Cardiac muscle cell (in vitro differentiated cells and primary cell): Measurements from ENCODE around the gene DBF4B. TPM values are rescaled to one million over a fixed set of nuclear protein-coding genes. Genes with fewer than 3 reads are reported as not detected.
A peak's percentile ranks its signal among the peaks of the same experiment; 100 is the strongest.

Experiments
- DNase-seq, 2 donors: peaks; one replicate each; pipeline versions ENCODE4 v3.0.0 to v3.0.0-alpha.2; 2010 to 2017; ENCODE audit warnings: low read depth in 1 of 2, low spot score in 1 of 2
- H3K27ac ChIP-seq: fragments of 200-600 bp; sonication (generic); 2 replicates; pipeline ENCODE4 v1.5.1; 2016
- H3K27me3 ChIP-seq: fragments of 200-600 bp; sonication (generic); 2 replicates; pipeline ENCODE4 v1.6.0; 2016; ENCODE audit warnings: control low read depth
- H3K36me3 ChIP-seq: fragments of 200-600 bp; sonication (generic); 2 replicates; pipeline ENCODE4 v1.5.1; 2016; ENCODE audit warnings: control low read depth
- H3K4me1 ChIP-seq: fragments of 200-600 bp; sonication (generic); 2 replicates; pipeline ENCODE4 v1.8.1; 2017; ENCODE audit warnings: low read depth, mild to moderate bottlenecking, mixed run types
- H3K4me3 ChIP-seq: fragments of 200-600 bp; sonication (generic); 2 replicates; pipeline ENCODE4 v1.5.1; 2016; ENCODE audit warnings: mild to moderate bottlenecking
- H3K9me3 ChIP-seq: fragments of 200-600 bp; sonication (generic); 2 replicates; pipeline ENCODE4 v1.5.1; 2017; ENCODE audit warnings: low read depth, mild to moderate bottlenecking, control low read depth
- polyA plus RNA-seq: library from polyadenylated mRNA; unstranded; fragments of >200 nt; fragmentation: Nextera tagmentation; extraction: Ambion mirVana; gene quantifications from 2 replicates; pipeline ENCODE4 v1.2.1, GENCODE V29; 2016
- total RNA-seq: library from RNA; depleted of rRNA; stranded (reverse); fragments of >200 nt; gene quantifications from 2 replicates; pipeline ENCODE4 v1.2.3, GENCODE V29; 2016
- TF ChIP-seq, protein P1 (sequence below): IDR thresholded peaks from 2 replicates; pipeline ENCODE4 v1.5.1; 2012; ENCODE audit warnings: low read depth, mild to moderate bottlenecking, low read length

The DBF4B gene
- total and polyA plus RNA-seq, 2 experiments from 2014 or later = 15.3 to 26.8 TPM

DNA sequence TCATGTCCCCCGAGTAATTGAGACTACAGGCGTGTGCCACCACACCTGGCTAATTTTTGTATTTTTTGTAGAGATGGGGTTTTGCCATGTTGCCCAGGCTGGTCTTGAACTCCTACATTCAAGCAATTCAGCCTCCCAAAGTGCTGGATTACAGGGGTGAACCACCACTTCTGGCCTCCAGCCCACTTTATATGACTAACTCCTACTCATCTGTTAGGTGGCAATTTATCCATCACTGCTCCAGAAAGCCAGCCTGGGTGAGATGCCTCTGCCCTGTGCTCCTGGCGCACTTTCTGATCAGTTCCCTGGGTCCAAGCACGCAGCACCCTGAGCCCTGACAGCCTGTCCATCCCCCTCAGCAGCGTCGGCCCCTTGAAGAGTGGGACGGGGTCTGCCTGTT, 79.7 kb downstream of the DBF4B start:
- DNase-seq = no peak
- H3K4me3 ChIP-seq = no peak overlapping the region
- H3K9me3 ChIP-seq = no peaks in the 10 kb centered on the region
- H3K4me1 ChIP-seq = peaks cover 23% of the 10 kb centered on the region
- H3K27me3 ChIP-seq = no peaks in the 10 kb centered on the region
- TF ChIP-seq, protein P1, sequence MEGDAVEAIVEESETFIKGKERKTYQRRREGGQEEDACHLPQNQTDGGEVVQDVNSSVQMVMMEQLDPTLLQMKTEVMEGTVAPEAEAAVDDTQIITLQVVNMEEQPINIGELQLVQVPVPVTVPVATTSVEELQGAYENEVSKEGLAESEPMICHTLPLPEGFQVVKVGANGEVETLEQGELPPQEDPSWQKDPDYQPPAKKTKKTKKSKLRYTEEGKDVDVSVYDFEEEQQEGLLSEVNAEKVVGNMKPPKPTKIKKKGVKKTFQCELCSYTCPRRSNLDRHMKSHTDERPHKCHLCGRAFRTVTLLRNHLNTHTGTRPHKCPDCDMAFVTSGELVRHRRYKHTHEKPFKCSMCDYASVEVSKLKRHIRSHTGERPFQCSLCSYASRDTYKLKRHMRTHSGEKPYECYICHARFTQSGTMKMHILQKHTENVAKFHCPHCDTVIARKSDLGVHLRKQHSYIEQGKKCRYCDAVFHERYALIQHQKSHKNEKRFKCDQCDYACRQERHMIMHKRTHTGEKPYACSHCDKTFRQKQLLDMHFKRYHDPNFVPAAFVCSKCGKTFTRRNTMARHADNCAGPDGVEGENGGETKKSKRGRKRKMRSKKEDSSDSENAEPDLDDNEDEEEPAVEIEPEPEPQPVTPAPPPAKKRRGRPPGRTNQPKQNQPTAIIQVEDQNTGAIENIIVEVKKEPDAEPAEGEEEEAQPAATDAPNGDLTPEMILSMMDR = no peak
- no peak overlapping the region for H3K27ac ChIP-seq
- no peaks in the 10 kb centered on the region for H3K36me3 ChIP-seq

DNA sequence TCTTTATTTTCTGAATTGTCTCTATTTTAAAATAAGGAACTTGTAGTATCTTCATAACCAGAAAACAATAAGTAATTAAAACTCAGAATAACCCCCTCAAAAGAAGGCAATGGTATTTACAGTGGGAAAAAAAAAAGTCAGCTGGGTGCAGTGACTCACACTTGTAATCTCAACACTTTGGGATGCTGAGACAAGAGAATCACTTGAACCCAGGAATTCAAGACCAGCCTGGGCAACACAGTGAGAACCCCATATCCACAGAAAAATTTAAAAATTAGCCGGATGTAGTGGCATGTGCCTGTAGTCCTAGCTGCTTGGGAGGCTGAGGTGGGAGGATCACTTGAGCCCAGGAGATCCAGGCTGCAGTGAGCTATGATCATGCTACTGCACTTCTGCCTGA, 83.8 kb downstream of the DBF4B start:
- no peaks in the 10 kb centered on the region for H3K36me3 ChIP-seq
- H3K27ac ChIP-seq = no peak overlapping the region
- TF ChIP-seq, protein P1 = no peak
- DNase-seq = peak in 1 of 2 donors; percentile 35
- peaks cover 19% of the 10 kb centered on the region for H3K4me1 ChIP-seq
- H3K27me3 ChIP-seq = no peaks in the 10 kb centered on the region
- no peak overlapping the region for H3K4me3 ChIP-seq
- H3K9me3 ChIP-seq = no peaks in the 10 kb centered on the region

DNA sequence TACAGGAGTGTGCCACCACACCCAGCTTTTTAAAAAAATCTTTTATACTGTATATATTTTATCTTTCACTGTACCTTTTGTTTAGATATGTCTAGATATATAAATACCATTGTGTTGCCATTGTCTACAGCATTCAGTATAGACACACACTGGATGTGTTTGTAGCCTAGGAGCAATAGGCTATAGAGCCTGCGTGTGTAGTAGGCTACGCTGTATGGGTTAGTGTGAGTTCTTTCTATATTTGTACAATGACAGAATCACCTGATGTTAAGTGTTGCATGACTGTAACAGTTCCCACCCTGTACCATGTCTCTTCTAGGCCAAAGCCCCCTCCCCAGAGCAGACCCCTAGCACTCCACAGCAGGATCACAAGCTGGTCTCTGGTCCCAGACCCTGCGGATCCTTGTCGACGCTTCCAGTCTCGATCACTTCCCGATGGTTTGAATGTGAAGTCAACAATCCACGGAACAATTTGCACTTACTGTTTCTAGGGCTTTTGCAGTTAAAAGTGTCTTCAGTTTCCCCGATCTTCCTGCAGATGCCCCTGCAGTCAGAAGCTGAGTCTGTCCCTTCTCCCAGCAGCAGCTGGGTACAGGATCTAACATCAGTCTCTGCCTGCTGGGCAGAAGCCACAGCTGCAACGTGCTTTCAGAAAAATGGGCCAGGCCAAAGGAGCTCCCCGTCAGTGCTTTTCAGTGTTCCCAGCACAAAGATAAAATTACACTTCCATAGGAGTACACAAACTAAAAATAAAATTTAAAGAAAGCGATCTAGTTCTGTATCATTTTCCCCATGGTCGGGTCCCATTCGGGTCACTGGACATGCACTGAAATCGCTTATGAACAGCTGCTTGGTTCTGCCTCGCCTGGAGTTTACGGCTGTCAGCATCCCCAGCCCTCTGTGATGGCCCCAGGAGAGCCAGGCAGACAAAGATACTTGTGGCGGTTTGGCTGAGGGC, 85.7 kb downstream of the DBF4B start:
- no peak overlapping the region for H3K4me3 ChIP-seq
- H3K27ac ChIP-seq = peak overlapping the region; percentile 98
- no peaks in the 10 kb centered on the region for H3K36me3 ChIP-seq
- DNase-seq = peak in 1 of 2 donors; percentile 25
- H3K4me1 ChIP-seq = peaks cover 27% of the 10 kb centered on the region
- no peaks in the 10 kb centered on the region for H3K27me3 ChIP-seq
- H3K9me3 ChIP-seq = no peaks in the 10 kb centered on the region
- TF ChIP-seq, protein P1 = no peak

DNA sequence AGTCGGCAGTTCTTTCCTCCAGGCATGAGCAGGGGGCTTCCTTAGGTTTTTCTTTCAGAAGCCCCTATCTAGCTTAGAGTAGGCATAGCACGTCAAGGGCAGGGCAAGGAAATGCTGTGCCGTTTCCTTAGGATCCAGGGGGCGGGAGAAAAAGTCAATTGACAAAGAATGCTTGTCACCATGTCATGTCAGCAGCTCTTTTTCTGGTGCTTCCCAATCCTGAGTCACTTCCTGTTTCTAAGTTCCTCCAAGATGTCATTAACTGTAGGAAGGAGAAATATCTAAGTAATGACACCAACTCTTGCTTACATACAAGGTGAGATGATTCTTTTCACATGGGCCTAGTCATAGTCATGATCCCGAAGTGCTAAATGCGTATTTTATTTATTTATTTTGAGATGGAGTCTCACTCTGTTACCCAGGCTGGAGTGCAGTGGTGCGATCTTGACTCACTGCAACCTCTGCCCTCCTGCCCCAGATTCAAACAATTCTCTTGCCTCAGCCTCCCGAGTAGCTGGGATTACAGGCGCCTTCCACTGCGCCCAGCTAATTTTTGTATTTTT, 86.5 kb downstream of the DBF4B start:
- no peak overlapping the region for H3K4me3 ChIP-seq
- no peaks in the 10 kb centered on the region for H3K27me3 ChIP-seq
- H3K4me1 ChIP-seq = peaks cover 27% of the 10 kb centered on the region
- DNase-seq = peak in 1 of 2 donors; percentile 64
- H3K36me3 ChIP-seq = no peaks in the 10 kb centered on the region
- TF ChIP-seq, protein P1 = no peak
- no peaks in the 10 kb centered on the region for H3K9me3 ChIP-seq
- H3K27ac ChIP-seq = peak overlapping the region; percentile 98

DNA sequence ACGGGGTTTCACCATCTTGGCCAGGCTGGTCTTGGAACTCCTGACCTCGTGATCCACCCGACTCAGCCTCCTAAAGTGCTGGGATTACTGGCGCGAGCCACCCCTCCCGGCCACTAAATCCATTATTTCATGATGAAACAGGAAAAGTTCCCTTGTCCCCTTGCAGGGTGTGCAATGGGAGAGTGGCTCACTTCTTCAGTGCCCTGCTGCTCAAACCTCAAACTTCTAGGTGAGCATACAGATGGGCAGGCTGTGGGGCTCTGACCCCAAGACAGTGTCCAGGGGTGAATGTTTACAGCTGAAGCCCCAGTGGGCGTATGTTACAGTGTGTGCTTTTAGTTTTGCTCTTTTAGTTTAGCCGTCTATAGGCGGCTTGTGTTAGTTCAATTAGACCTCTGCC, 87.0 kb downstream of the DBF4B start:
- Histone ChIP-seq H3K27ac (peak overlapping the region; percentile 98), H3K9me3 (no peaks in the 10 kb centered on the region), H3K4me1 (peaks cover 27% of the 10 kb centered on the region), H3K4me3 (no peak overlapping the region), H3K36me3 (no peaks in the 10 kb centered on the region), H3K27me3 (no peaks in the 10 kb centered on the region)
- TF ChIP-seq, protein P1 = no peak
- DNase-seq = no peak
